ENCODE measurements around the gene GXYLT1.

Gene GXYLT1

GRCh38 chr12:42039577-42039976, 105.1 kb downstream of the GXYLT1 start:
- TF ChIP-seq POLR2AphosphoS5 (IDR thresholded peaks at IDR 0.05; ENCODE audit: low read depth) = no peak
- TF ChIP-seq REST (IDR thresholded peaks at IDR 0.05; ENCODE audit: insufficient replicate concordance, low read depth) = no peak
- TF ChIP-seq GABPA (IDR thresholded peaks at IDR 0.05; ENCODE audit: low read depth) = no peak
- no peak for TF ChIP-seq SPI1 (IDR thresholded peaks at IDR 0.05; ENCODE audit: borderline replicate concordance, low read depth)
- no peak for TF ChIP-seq CTCF (IDR thresholded peaks at IDR 0.05; ENCODE audit: insufficient read depth, low read length)
- Histone ChIP-seq H3K27ac (replicated peaks) (no peak overlapping the region), H3K4me3 (replicated peaks; ENCODE audit: insufficient read depth, low read length) (no peak overlapping the region), H3K27me3 (ENCODE audit: insufficient read depth, poor library complexity, severe bottlenecking) (no peaks in the 10 kb centered on the region)
- DNase-seq (ENCODE audit: low read depth in 1 of 2, low spot score in 1 of 2) = no peak

GRCh38 chr12:42039176-42039575, 105.5 kb downstream of the GXYLT1 start:
- TF ChIP-seq SPI1 (IDR thresholded peaks at IDR 0.05; ENCODE audit: borderline replicate concordance, low read depth) (no peak), CTCF (IDR thresholded peaks at IDR 0.05; ENCODE audit: insufficient read depth, low read length) (no peak), POLR2AphosphoS5 (IDR thresholded peaks at IDR 0.05; ENCODE audit: low read depth) (no peak), GABPA (IDR thresholded peaks at IDR 0.05; ENCODE audit: low read depth) (no peak), REST (IDR thresholded peaks at IDR 0.05; ENCODE audit: insufficient replicate concordance, low read depth) (no peak)
- no peak overlapping the region for H3K4me3 ChIP-seq (replicated peaks; ENCODE audit: insufficient read depth, low read length)
- H3K27ac ChIP-seq (replicated peaks) = no peak overlapping the region
- DNase-seq (ENCODE audit: low read depth in 1 of 2, low spot score in 1 of 2) = no peak
- no peaks in the 10 kb centered on the region for H3K27me3 ChIP-seq (ENCODE audit: insufficient read depth, poor library complexity, severe bottlenecking)

- TF ChIP-seq SPI1 (IDR thresholded peaks at IDR 0.05; ENCODE audit: borderline replicate concordance, low read depth) = no peak
- Histone ChIP-seq H3K27ac (replicated peaks) (no peak overlapping the region), H3K27me3 (ENCODE audit: insufficient read depth, poor library complexity, severe bottlenecking) (no peaks in the 10 kb centered on the region), H3K4me3 (replicated peaks; ENCODE audit: insufficient read depth, low read length) (no peak overlapping the region)
- no peak for DNase-seq (ENCODE audit: low read depth in 1 of 2, low spot score in 1 of 2)
These were observed 112.7 kb downstream of the GXYLT1 start for GRCh38 chr12:42031847-42032564.
